MV-4-11 (cell line): ENCODE results near the gene PRDM1.
A peak's percentile ranks its signal among the peaks of the same experiment; 100 is the strongest.

Experiments used
- DNase-seq: peaks from one replicate; lab custom pipeline; 2025; lab: John Stamatoyannopoulos, UW

Gene PRDM1

GRCh38 chr6:106097411-106098231 lies 11.5 kb downstream of the PRDM1 start:
- peak; percentile 84 for DNase-seq

- peak; percentile 41 for DNase-seq
Measured at GRCh38 chr6:106098383-106099234, 12.5 kb downstream of the PRDM1 start.

GRCh38 chr6:106099235-106099537 lies 13.1 kb downstream of the PRDM1 start:
- DNase-seq: no peak

GRCh38 chr6:106100755-106101154 lies 14.6 kb downstream of the PRDM1 start:
- DNase-seq: no peak

GRCh38 chr6:106101466-106101865 lies 15.3 kb downstream of the PRDM1 start:
- no peak for DNase-seq

- no peak for DNase-seq
Measured at GRCh38 chr6:106102034-106102433, 15.9 kb downstream of the PRDM1 start.

GRCh38 chr6:106102967-106103727 lies 17.0 kb downstream of the PRDM1 start:
- no peak for DNase-seq

- no peak for DNase-seq
Measured at GRCh38 chr6:106103728-106104109, 17.6 kb downstream of the PRDM1 start.

GRCh38 chr6:106104476-106104875 lies 18.3 kb downstream of the PRDM1 start:
- DNase-seq: no peak

- no peak for DNase-seq
Measured at GRCh38 chr6:106104941-106105340, 18.8 kb downstream of the PRDM1 start.

- no peak for DNase-seq
Measured at GRCh38 chr6:106105493-106105892, 19.4 kb downstream of the PRDM1 start.

- no peak for DNase-seq
Measured at GRCh38 chr6:106106276-106107042, 20.3 kb downstream of the PRDM1 start.

- DNase-seq: peak; percentile 55
Measured at GRCh38 chr6:106107043-106107613, 21.0 kb downstream of the PRDM1 start.

GRCh38 chr6:106108129-106108528 lies 22.0 kb downstream of the PRDM1 start:
- no peak for DNase-seq

GRCh38 chr6:106109029-106109428 lies 22.9 kb downstream of the PRDM1 start:
- no peak for DNase-seq

- no peak for DNase-seq
Measured at GRCh38 chr6:106110164-106110826, 24.2 kb downstream of the PRDM1 start.

- DNase-seq: peak; percentile 26
Measured at GRCh38 chr6:106112433-106112832, 26.3 kb downstream of the PRDM1 start.

- no peak for DNase-seq
Measured at GRCh38 chr6:106113256-106113959, 27.3 kb downstream of the PRDM1 start.

- no peak for DNase-seq
Measured at GRCh38 chr6:106114492-106114891, 28.4 kb downstream of the PRDM1 start.

GRCh38 chr6:106115286-106115685 lies 29.1 kb downstream of the PRDM1 start:
- DNase-seq: no peak
